HUES64 (cell line): Measurements from ENCODE around the gene BAIAP2.

Source experiments
- H3K27ac ChIP-seq: 2 replicates; pipeline ENCODE4 v1.7.0; 2013; ENCODE audit warnings: low read depth, low read length, inconsistent platforms
- H3K27me3 ChIP-seq: 2 replicates; pipeline ENCODE4 v1.6.1; 2013; ENCODE audit warnings: mild to moderate bottlenecking, low read length; ENCODE audit not compliant: insufficient read depth
- H3K36me3 ChIP-seq: 2 replicates; pipeline ENCODE4 v1.6.1; 2013; ENCODE audit warnings: mild to moderate bottlenecking, low read length; ENCODE audit not compliant: insufficient read depth
- H3K4me1 ChIP-seq: 2 replicates; pipeline ENCODE4 v1.6.1; 2013; ENCODE audit warnings: mild to moderate bottlenecking, low read length, moderate library complexity; ENCODE audit not compliant: insufficient read depth
- H3K4me3 ChIP-seq: 2 replicates; pipeline ENCODE4 v1.5.1; 2013; ENCODE audit warnings: mild to moderate bottlenecking, low read length, moderate library complexity
- H3K9ac ChIP-seq: 2 replicates; pipeline ENCODE4 v1.6.1; 2013; ENCODE audit warnings: mild to moderate bottlenecking, low read depth, low read length
- H3K9me3 ChIP-seq: 2 replicates; pipeline ENCODE4 v1.6.1; 2013; ENCODE audit warnings: low read depth, low read length; ENCODE audit not compliant: insufficient read depth
- WGBS: fragments of 150-250, 120-280 bp; methylation state at CpG from one replicate; pipeline ENCODE4 v1.1.7; 2013; ENCODE audit warnings: missing lambda C conversion rate; 5-methylcytosine and 5-hydroxymethylcytosine counted together

The BAIAP2 gene

GRCh38 chr17:80995131-80995530 is 39.8 kb upstream of the BAIAP2 start:
- WGBS: 95% methylated on average over 13 of the region's 13 CpGs
- H3K27ac ChIP-seq: no peak overlapping the region
- H3K36me3 ChIP-seq: peaks cover 33% of the 10 kb centered on the region
- H3K9me3 ChIP-seq: no peaks in the 10 kb centered on the region
- H3K4me3 ChIP-seq: no peak overlapping the region
- H3K4me1 ChIP-seq: peaks cover 6% of the 10 kb centered on the region; the same call in 1 of the 2 replicates
- H3K9ac ChIP-seq: no peak overlapping the region
- peaks cover 8% of the 10 kb centered on the region for H3K27me3 ChIP-seq

DNA sequence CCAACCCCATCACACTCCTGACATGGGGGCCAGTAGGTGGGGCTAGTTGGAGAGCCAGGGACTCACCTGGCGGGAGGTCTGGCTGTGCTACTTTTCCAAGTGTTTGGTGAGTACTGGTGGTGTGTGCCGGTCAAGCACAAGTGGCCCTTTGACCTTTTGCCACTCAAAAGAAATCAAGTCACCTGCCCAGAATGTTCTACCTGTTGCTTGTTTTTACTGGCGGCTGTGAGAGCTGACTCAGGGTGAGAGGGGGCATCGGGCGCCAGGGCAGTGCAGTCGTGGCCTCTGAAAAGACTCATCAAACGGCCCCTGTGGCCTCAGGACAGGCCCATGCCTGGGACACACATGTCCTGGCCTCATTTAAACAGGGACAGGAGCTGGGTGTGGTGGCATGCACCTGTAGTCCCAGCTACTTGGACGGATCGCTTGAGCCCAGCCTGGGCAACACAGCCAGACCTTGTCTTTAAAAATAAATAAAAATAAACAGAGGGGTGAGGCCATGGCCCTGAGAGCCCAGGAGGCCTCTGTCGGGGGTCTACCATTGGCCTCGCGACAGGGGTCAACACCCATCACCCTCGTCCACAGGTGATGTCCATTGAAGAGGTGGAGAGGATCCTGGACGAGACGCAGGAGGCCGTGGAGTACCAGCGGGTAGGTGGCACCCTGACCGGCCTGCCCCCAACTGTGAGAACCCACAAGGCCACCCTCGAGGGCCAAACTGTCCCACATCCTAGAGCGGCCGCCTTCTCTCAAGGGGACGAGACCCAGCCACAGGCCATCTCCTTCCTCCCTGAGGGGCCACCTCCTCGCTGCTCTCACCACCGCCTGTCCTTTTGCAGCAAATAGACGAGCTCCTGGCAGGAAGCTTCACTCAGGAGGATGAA is 38.3 kb upstream of the BAIAP2 start:
- Histone ChIP-seq H3K9me3 (no peaks in the 10 kb centered on the region), H3K36me3 (peaks cover 33% of the 10 kb centered on the region), H3K4me1 (peaks cover 6% of the 10 kb centered on the region; the same call in 1 of the 2 replicates), H3K27me3 (peaks cover 8% of the 10 kb centered on the region), H3K4me3 (no peak overlapping the region), H3K27ac (no peak overlapping the region), H3K9ac (no peak overlapping the region)
- WGBS: 97% methylated on average over 25 of the region's 25 CpGs

GRCh38 chr17:80997424-80998117 is 37.4 kb upstream of the BAIAP2 start:
- Histone ChIP-seq H3K9me3 (no peaks in the 10 kb centered on the region), H3K27ac (no peak overlapping the region), H3K4me1 (peaks cover 5% of the 10 kb centered on the region; the same call in 1 of the 2 replicates), H3K36me3 (peaks cover 33% of the 10 kb centered on the region), H3K9ac (no peak overlapping the region), H3K27me3 (peaks cover 9% of the 10 kb centered on the region), H3K4me3 (no peak overlapping the region)
- WGBS: 95% methylated on average over 32 of the region's 32 CpGs

- 95% methylated on average over 19 of the region's 19 CpGs for WGBS
- H3K27ac ChIP-seq: no peak overlapping the region
- no peak overlapping the region for H3K4me3 ChIP-seq
- no peaks in the 10 kb centered on the region for H3K4me1 ChIP-seq
- peaks cover 33% of the 10 kb centered on the region for H3K36me3 ChIP-seq
- H3K9me3 ChIP-seq: no peaks in the 10 kb centered on the region
- peaks cover 10% of the 10 kb centered on the region for H3K27me3 ChIP-seq
- H3K9ac ChIP-seq: no peak overlapping the region
Measured at GRCh38 chr17:80998118-80998747, 36.7 kb upstream of the BAIAP2 start.

DNA sequence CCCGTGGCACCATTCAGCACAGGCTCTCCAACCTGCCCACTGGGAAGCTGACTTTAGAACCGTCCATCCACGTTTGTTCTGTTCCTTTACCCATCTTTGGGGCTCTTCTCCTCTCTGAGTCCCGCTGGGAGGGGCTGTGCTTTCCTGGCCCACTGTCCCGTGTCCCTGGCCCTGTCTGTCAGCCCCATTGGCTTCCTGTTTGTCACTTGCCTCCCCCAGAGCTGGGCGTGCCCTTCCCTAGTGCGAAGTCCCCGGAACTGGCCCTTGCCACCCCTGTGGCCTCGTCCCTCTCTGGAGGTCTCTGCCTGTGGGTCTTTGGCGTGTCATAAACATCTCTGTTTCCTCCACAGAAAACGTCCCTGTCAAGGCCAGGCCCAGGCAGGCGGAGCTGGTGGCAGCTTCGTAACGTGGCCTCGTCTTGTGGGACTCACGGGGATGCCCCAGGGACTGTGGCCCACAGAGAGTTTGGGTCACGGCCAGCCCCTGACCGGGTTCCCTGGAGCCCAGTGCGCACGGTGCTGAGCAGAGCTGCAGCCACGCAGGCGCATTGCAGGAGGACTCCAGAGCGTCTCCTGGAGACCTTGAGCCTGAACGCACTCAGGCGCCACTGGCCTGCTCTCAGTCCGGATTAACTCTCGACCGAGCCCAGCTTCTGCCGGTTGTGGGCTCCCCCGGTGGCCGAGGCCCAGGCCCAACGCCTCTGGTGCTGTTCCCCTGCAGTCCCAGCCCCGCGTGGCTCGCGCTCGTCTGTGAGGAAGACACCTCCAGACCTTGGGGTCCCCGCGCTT is 36.0 kb upstream of the BAIAP2 start:
- H3K36me3 ChIP-seq: peaks cover 33% of the 10 kb centered on the region
- H3K27ac ChIP-seq: no peak overlapping the region
- no peak overlapping the region for H3K9ac ChIP-seq
- H3K4me1 ChIP-seq: no peaks in the 10 kb centered on the region
- WGBS: 94% methylated on average over 39 of the region's 39 CpGs
- peaks cover 17% of the 10 kb centered on the region for H3K27me3 ChIP-seq
- no peaks in the 10 kb centered on the region for H3K9me3 ChIP-seq
- H3K4me3 ChIP-seq: no peak overlapping the region

- H3K27ac ChIP-seq: no peak overlapping the region
- H3K9ac ChIP-seq: no peak overlapping the region
- H3K36me3 ChIP-seq: peaks cover 33% of the 10 kb centered on the region
- WGBS: 95% methylated on average over 40 of the region's 40 CpGs
- H3K27me3 ChIP-seq: peaks cover 24% of the 10 kb centered on the region
- no peak overlapping the region for H3K4me3 ChIP-seq
- no peaks in the 10 kb centered on the region for H3K9me3 ChIP-seq
- H3K4me1 ChIP-seq: no peaks in the 10 kb centered on the region
Measured at GRCh38 chr17:80999536-81000333, 35.2 kb upstream of the BAIAP2 start.

- Histone ChIP-seq H3K9ac (no peak overlapping the region), H3K9me3 (no peaks in the 10 kb centered on the region), H3K4me1 (no peaks in the 10 kb centered on the region), H3K4me3 (no peak overlapping the region), H3K36me3 (peaks cover 29% of the 10 kb centered on the region), H3K27ac (no peak overlapping the region), H3K27me3 (peaks cover 29% of the 10 kb centered on the region)
- 93% methylated on average over 8 of the region's 8 CpGs for WGBS
Measured at GRCh38 chr17:81000334-81000630, 34.7 kb upstream of the BAIAP2 start.

DNA sequence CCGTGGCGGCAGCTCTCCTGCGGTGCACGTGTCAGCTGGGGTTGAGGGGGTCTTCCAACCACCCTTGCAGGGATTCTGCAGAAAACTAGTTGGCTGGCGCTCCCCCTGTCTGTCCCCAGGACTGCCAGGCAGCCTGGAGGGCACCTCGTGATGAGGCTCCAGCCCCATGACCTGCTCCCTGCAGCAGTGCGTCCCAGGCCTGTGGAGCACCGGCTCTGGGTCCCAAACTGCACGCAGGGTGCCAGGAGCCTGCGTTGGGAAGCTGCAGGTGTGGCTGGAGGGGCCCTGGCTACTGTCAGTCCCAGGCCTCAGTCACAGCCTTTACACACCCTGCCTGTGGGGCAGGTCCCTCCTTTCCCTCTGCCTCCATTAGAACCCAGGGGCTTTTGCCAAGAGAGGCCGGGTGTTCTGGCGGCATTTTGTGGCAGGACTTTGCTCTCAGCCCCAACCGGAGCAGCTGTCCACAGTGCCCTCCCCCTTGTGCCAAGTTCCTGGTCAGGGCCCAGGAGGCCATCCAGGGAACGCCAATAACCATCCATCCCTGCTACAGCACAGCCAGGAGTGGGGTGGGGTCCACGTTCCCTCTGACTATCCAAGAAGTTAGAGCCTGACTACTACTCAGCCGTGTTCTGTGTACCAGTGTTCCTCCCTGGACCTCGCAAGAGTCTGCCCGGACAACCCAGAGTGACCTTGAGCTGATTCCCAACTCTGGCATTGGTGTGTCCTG is 34.2 kb upstream of the BAIAP2 start:
- Histone ChIP-seq H3K9me3 (no peaks in the 10 kb centered on the region), H3K9ac (no peak overlapping the region), H3K4me1 (no peaks in the 10 kb centered on the region), H3K36me3 (peaks cover 26% of the 10 kb centered on the region), H3K4me3 (no peak overlapping the region), H3K27ac (no peak overlapping the region), H3K27me3 (peaks cover 32% of the 10 kb centered on the region)
- WGBS: 91% methylated on average over 18 of the region's 18 CpGs

- H3K9me3 ChIP-seq: no peaks in the 10 kb centered on the region
- H3K4me3 ChIP-seq: no peak overlapping the region
- peaks cover 42% of the 10 kb centered on the region for H3K27me3 ChIP-seq
- H3K36me3 ChIP-seq: peaks cover 18% of the 10 kb centered on the region
- H3K9ac ChIP-seq: no peak overlapping the region
- H3K4me1 ChIP-seq: no peaks in the 10 kb centered on the region
- no peak overlapping the region for H3K27ac ChIP-seq
- WGBS: 86% methylated on average over 10 of the region's 10 CpGs
Measured at GRCh38 chr17:81002013-81002384, 33.0 kb upstream of the BAIAP2 start.
